ENCODE results near the gene LGMN. TPM values are rescaled to one million over a fixed set of nuclear protein-coding genes. Genes with fewer than 3 reads are reported as not detected.

LGMN gene
- total RNA-seq, 6 experiments from 2014 or later = 37.0 to 57.3 (median 43.3) TPM

DNA sequence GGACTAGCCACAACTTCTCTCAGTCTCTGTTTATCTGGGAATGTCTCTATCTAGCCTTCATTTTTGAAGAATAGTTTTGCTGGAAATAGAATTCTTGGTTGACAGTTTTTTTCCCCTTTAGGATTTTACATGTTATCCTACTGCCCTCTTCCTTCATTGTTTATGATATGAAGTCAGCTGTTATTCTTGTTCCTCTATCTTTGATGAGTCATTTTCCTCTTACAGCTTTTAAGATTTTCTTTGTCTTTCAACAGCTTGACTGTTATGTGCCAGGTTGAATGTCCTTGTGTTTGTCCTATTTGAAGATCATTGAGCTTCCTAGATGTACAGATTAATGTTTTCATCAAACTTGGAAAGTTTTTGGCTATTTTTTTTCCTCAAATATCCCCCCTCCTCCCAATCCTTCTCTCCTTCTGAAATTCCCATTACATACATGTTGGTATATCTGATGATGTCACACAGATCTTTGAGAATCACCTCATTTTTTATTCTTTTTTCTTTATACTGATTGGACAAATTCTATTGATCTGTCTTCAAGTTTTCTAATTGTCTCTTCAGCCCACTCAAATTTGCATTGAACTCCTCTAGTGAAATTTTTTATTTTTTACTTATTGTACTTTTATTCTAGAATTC, 41.1 kb upstream of the LGMN start:
- Mint-ChIP-seq H3K27me3 (ENCODE audit: insufficient read depth) (peaks cover 2% of the 10 kb centered on the region), H3K4me1 (ENCODE audit: low read depth) (peaks cover 33% of the 10 kb centered on the region), H3K9me3 (peaks cover 39% of the 10 kb centered on the region), H3K27ac (no peak overlapping the region), H3K4me3 (no peak overlapping the region), H3K36me3 (ENCODE audit: low read depth) (peaks cover 33% of the 10 kb centered on the region)
- TF ChIP-seq, protein P1, sequence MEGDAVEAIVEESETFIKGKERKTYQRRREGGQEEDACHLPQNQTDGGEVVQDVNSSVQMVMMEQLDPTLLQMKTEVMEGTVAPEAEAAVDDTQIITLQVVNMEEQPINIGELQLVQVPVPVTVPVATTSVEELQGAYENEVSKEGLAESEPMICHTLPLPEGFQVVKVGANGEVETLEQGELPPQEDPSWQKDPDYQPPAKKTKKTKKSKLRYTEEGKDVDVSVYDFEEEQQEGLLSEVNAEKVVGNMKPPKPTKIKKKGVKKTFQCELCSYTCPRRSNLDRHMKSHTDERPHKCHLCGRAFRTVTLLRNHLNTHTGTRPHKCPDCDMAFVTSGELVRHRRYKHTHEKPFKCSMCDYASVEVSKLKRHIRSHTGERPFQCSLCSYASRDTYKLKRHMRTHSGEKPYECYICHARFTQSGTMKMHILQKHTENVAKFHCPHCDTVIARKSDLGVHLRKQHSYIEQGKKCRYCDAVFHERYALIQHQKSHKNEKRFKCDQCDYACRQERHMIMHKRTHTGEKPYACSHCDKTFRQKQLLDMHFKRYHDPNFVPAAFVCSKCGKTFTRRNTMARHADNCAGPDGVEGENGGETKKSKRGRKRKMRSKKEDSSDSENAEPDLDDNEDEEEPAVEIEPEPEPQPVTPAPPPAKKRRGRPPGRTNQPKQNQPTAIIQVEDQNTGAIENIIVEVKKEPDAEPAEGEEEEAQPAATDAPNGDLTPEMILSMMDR (IDR thresholded peaks at IDR 0.05) = no peak
- DNase-seq = no peak

DNA sequence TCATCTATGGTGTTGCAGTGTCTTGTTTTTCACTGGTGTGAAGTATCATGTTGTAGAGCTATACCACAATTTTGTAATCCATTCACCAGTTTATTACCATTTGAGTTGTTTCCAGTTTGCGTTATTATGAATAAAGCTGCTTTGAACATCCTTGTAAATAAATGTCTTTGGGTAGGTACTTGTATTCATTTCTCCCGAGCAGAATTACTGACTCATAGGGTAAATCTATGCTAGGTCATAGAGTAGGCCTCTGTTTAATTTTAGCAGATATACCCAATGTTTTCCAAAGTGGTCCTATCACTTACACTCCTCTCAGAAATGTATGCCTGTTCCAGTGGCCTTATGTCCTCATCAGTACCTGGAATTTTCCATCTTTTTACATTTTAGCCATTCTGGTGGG, 39.1 kb upstream of the LGMN start:
- Mint-ChIP-seq H3K36me3 (ENCODE audit: low read depth) (peaks cover 27% of the 10 kb centered on the region), H3K9me3 (peaks cover 39% of the 10 kb centered on the region), H3K4me1 (ENCODE audit: low read depth) (peaks cover 28% of the 10 kb centered on the region), H3K27ac (no peak overlapping the region), H3K27me3 (ENCODE audit: insufficient read depth) (peaks cover 3% of the 10 kb centered on the region), H3K4me3 (no peak overlapping the region)
- no peak for DNase-seq
- TF ChIP-seq, protein P1 (IDR thresholded peaks at IDR 0.05) = no peak

DNA sequence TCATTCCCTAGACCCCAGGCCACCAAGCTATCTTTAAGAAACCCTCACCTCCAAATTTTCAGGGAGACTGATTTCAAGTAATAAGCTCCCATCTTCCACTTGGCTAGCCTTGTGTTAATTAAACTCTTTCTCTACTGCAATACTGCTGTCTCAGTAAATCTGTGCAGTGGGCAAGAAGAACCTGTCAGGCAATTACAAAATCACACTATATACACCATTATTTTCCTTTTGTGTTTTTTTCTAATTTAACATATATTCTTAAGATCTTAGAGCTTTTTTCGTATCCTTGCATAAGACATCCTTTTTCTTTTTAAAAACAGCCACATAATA, 38.0 kb upstream of the LGMN start:
- peaks cover 27% of the 10 kb centered on the region for H3K36me3 Mint-ChIP-seq (ENCODE audit: low read depth)
- no peak for DNase-seq
- TF ChIP-seq, protein P1 (IDR thresholded peaks at IDR 0.05) = no peak
- peak overlapping the region; percentile 50; the same call in 1 of the 2 replicates for H3K4me3 Mint-ChIP-seq
- H3K27me3 Mint-ChIP-seq (ENCODE audit: insufficient read depth) = peaks cover 3% of the 10 kb centered on the region
- peaks cover 28% of the 10 kb centered on the region for H3K4me1 Mint-ChIP-seq (ENCODE audit: low read depth)
- H3K27ac Mint-ChIP-seq = peak overlapping the region; percentile 94
- peaks cover 39% of the 10 kb centered on the region for H3K9me3 Mint-ChIP-seq

DNA sequence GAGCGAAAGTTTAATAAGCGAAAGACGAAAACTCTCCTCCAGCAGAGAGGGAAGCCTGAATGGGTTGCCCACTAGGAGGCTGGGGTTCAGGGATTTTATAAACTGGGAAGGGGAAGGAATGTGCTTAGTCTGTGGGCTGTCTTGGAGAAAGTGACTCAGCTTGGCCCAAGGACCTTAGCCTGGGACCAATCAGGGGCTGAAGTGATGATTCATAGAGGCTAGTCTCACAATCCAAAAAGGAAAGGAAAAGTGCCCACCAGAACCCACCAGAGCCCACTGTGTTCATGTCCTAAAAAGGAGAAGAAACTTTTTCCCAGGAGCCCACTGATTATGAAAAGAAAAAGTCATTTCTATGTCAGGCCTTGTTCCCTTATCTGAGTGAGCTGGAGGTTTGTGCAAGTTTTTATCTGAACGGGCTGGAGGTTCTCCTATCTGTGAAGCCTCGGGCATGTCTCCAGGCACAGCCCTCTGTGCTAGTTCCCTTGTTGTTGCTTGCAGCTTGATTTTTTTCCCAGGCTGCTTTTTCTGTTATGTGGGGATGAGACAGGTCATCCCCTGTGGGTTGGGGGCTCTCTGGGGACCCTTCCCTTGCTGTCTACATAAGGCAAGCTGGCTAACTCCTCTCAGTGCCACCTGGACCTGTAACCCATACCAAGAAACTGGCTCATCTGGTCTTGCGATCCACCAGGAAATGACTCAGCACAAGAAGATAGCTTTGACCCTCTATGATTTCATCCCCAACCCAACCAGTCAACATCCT, 37.4 kb upstream of the LGMN start:
- DNase-seq = peak; percentile 78
- Mint-ChIP-seq H3K4me3 (peak overlapping the region; percentile 50; the same call in 1 of the 2 replicates), H3K4me1 (ENCODE audit: low read depth) (peaks cover 30% of the 10 kb centered on the region), H3K27ac (peak overlapping the region; percentile 94), H3K27me3 (ENCODE audit: insufficient read depth) (peaks cover 3% of the 10 kb centered on the region), H3K36me3 (ENCODE audit: low read depth) (peaks cover 27% of the 10 kb centered on the region), H3K9me3 (peaks cover 35% of the 10 kb centered on the region)
- TF ChIP-seq, protein P1 (IDR thresholded peaks at IDR 0.05) = peak; percentile 53

DNA sequence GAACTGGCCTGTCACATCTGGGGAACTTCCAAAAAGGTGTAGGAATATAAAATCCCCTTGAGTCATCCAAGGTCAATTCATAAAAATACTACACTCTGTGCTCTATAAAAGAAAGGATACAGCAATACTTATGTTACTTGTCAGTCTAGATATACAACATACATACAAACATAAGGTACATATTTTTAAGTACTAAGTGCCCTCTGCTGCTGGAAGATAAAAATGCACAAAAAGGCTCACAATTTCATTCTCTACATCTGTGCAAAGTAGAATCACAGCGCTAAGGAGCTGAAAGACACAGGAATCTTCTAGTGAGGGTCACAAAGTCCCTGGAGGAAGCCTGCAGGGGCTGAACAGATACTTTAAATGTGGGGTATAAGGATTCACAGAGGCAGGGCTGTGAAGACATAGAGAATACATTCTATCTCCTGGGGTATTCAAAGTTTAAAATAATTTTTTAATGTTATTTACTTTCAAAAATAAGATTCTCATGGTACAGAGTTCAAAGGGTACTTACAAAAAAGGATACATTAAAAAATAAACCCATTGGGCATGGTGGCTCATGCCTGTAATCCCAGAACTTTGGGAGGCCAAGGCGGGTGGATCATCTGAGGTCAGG, 35.5 kb upstream of the LGMN start:
- peaks cover 10% of the 10 kb centered on the region for H3K36me3 Mint-ChIP-seq (ENCODE audit: low read depth)
- H3K27ac Mint-ChIP-seq = 0 out of 2 replicates have a peak overlapping the region, but pooled peaks have one; percentile 60
- TF ChIP-seq, protein P1 (IDR thresholded peaks at IDR 0.05) = peak; percentile 78
- no peak overlapping the region for H3K4me3 Mint-ChIP-seq
- H3K27me3 Mint-ChIP-seq (ENCODE audit: insufficient read depth) = peaks cover 3% of the 10 kb centered on the region
- H3K9me3 Mint-ChIP-seq = peaks cover 16% of the 10 kb centered on the region
- H3K4me1 Mint-ChIP-seq (ENCODE audit: low read depth) = peaks cover 39% of the 10 kb centered on the region
- DNase-seq = peak; percentile 70

Measured in HFFc6 (cell line).